ENCODE data around the gene IRX1. TPM values are rescaled to one million over a fixed set of nuclear protein-coding genes. Genes with fewer than 3 reads are reported as not detected.

The IRX1 gene
- polyA plus RNA-seq (ENCODE audit: insufficient read length in 4 of 4) = 10 to 100 TPM; 25.7 to 56.2 (median 31.3) TPM

DNA sequence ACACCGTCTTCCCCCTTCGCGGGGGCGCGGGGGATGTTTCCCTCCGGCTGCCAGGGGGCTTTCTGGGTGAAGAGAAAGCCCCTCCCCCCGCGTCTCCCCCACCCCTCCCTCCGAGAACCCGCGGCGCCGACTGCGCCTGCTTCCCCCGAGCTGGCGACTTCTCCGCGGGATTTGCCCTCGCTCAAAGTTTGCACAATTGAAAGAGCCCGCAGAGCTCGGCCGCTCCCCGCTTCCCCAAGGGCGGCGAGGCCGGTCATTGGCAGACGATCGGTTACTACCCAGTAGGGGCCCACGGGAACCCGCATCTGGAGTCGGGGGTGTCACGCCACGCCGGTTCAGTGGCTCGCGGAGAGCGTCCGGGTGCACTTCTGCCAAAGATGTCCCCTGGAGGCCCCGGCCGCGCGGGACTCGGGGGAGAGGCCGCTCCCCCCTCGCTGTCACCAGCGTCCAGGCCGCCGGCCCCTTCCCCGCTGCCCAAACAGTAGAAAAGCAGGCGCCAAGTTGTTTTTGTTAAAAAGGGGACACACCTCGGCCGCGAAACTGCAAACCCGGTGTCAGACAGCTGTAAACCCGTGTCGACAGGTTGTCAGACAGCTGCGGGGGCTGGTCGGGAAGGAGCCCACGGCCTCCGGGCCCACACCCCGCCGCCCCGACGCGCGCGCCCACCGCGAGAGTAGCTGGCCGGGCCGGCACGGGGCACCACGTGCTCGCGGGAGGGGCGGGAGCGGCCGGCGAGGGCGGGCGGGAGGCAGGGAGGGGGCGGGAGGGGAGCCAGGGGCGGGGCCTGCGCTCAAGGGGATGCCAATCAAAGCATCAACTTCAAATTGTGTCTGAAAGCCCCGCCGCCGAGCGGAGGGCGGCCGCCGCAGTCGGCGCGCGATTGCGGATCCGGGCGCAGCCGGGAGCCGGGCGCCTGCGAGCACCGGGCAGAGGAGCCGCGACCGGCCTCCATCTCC is at the start of gene IRX1:
Gene IRX1, plus strand, starts transcription at position 827 of the 956 bp plus-strand sequence. CDS start 274 bp downstream, outside the sequence.
- no peak for DNase-seq (ENCODE audit: low read depth in 4 of 4, low spot score in 3 of 4)

GRCh38 chr5:3546028-3546427 is 49.6 kb upstream of the IRX1 start:
- no peak for DNase-seq (ENCODE audit: low read depth in 4 of 4, low spot score in 3 of 4)

DNA sequence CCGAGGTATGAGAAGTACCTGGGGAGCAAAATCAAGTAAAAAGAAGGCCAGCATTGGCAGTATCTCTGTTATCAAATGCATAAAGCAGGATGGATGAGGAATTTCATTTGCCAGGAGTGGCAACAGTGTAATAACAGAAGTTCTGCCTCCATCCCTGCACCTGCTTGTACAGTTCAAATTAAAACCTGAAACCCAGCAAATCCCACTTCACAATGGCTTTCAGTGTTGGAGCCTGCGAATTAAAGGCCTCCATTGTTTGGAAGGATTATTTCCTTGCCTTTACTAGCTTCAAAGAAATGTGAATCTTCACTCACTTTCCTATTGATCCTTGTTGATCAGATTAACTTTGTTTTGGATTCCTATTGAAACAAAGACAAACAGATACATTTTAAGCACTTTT is 31.5 kb upstream of the IRX1 start:
- no peak for DNase-seq (ENCODE audit: low read depth in 4 of 4, low spot score in 3 of 4)

- peak in 2 of 4 donors; percentile 6 to 20 for DNase-seq (ENCODE audit: low read depth in 4 of 4, low spot score in 3 of 4)
These were observed 30.7 kb upstream of the IRX1 start for GRCh38 chr5:3564827-3565518.

- DNase-seq (ENCODE audit: low read depth in 4 of 4, low spot score in 3 of 4) = no peak
These were observed 10.7 kb upstream of the IRX1 start for GRCh38 chr5:3584724-3585531.

- DNase-seq (ENCODE audit: low read depth in 4 of 4, low spot score in 3 of 4) = no peak
These were observed 5.3 kb upstream of the IRX1 start for GRCh38 chr5:3590161-3590966.

- no peak for DNase-seq (ENCODE audit: low read depth in 4 of 4, low spot score in 3 of 4)
These were observed 4.4 kb upstream of the IRX1 start for GRCh38 chr5:3590967-3591900.

- DNase-seq (ENCODE audit: low read depth in 4 of 4, low spot score in 3 of 4) = no peak
These were observed 3.3 kb upstream of the IRX1 start for GRCh38 chr5:3592298-3592697.

GRCh38 chr5:3593771-3594509 is 1.7 kb upstream of the IRX1 start:
- no peak for DNase-seq (ENCODE audit: low read depth in 4 of 4, low spot score in 3 of 4)

DNA sequence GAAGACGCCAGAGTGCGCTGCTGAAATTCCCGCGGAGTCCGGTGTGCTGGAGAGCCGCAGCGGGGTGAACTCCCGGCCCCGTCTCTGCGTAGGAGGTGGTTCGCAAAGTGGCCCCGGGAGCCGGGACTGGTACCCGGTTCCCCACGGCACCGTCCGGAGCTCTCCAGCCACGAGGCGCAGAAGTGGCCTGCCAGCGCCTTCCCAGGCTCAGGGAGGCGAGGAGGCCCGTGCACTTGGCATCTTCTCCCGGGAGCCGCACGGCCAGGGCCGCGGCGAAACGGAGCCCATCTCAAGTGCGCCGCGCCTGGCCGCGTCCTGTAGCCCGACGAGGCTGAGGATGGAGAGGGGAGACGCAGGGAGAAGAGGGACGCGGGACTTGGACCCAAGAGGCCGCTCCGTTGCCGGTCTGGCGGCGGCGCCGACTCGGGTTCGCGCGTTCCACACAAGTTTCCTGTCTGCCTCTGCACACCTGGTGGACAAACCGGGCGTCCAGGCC is 1.1 kb upstream of the IRX1 start:
- no peak for DNase-seq (ENCODE audit: low read depth in 4 of 4, low spot score in 3 of 4)

DNA sequence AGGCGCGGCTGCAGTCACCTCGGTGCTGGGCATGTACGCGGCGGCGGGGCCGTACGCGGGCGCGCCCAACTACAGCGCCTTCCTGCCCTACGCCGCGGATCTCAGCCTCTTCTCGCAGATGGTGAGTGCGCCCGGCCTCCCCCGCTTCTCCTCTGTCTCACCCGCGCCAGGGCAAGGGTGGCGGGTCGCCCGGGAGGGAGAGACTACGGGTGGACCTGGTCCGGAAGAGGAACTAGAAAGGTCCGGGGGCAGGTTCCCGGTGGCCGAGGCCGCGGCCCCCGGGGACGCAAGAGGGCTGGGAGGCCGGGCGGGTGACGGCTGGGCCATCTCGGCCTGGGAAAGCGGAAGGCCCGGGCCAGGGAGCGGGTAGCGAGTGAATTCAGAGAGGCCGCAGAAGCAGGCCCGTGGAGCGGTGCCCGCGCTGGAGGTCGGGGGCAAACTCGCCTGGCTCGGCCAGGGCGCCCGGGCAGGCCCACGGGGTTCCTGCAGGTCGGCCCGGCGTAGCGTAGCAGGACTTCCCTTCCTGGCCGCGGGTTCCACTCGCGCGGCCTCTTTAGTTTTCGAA is 711 bp downstream of the IRX1 start:
- no peak for DNase-seq (ENCODE audit: low read depth in 4 of 4, low spot score in 3 of 4)

DNA sequence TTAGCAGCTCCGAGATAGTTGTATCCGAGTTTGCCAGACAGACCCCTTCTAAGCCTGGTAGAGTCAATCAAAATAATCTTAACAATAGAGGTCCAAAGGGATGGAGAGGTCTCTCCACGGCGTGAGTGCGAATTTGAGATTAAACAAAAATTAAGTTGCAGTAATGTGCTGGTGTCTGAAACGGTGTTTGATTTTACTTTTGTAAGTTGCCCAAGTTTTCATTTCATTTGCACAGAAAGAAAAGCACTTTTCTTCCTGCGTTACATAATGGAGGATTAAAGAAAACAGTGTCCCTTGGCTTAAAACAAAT is 1.2 kb downstream of the IRX1 start:
- DNase-seq (ENCODE audit: low read depth in 4 of 4, low spot score in 3 of 4) = no peak

GRCh38 chr5:3597167-3598007 is 1.8 kb downstream of the IRX1 start:
- DNase-seq (ENCODE audit: low read depth in 4 of 4, low spot score in 3 of 4) = no peak

GRCh38 chr5:3598207-3598606 is 2.6 kb downstream of the IRX1 start:
- no peak for DNase-seq (ENCODE audit: low read depth in 4 of 4, low spot score in 3 of 4)

DNA sequence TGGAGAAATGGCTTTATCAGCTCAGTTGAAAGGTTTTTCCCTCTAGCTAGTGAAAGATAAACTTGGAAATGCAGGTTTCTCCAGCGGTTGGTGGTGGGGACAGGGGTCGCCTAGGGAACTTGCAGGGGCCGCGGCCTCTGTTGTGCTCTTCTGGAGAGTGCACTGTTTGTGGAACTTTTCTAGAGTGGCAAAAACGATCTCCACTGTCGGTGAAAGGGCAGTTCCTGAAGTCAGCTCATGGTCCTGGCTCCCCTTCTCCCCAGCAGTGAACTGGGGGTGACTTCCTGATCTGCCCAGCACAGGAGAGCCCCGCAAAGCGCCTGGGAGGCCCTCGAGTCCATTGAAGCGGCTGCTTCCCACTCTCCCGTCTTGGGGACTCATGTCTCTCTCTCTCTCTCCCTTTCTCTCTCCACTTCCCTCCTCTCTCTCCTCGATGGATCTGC is 3.2 kb downstream of the IRX1 start:
- no peak for DNase-seq (ENCODE audit: low read depth in 4 of 4, low spot score in 3 of 4)

- DNase-seq (ENCODE audit: low read depth in 4 of 4, low spot score in 3 of 4) = no peak
These were observed 3.8 kb downstream of the IRX1 start for GRCh38 chr5:3599226-3600105.

Measured in right renal pelvis (tissue), 4 donors.